ENCODE data around the gene ASCL3.
"Not testable (repeated sequence)": the region's sequence is repeated elsewhere in the genome, so short reads cannot be mapped to it uniquely, and the experiment has no call there.

The ASCL3 gene

GRCh38 chr11:8905528-8906165, 37.2 kb downstream of the ASCL3 start:
- TF ChIP-seq CTCF (conservative IDR thresholded peaks at IDR 0.05; ENCODE audit: low read length) (no peak), EZH2phosphoT487 (IDR thresholded peaks at IDR 0.05; ENCODE audit: borderline replicate concordance) (no peak)

GRCh38 chr11:8899119-8899753, 43.6 kb downstream of the ASCL3 start:
- Histone ChIP-seq H3K4me1 (ENCODE audit: insufficient read depth, low read length, poor library complexity, severe bottlenecking) (no peaks in the 10 kb centered on the region), H2AFZ (ENCODE audit: low read length) (no peak overlapping the region), H3K79me2 (ENCODE audit: insufficient read depth, low read length) (no peaks in the 10 kb centered on the region), H3K27me3 (ENCODE audit: insufficient read depth, low read length, poor library complexity, severe bottlenecking) (no peaks in the 10 kb centered on the region), H3K9me3 (ENCODE audit: insufficient read depth, low read depth, low read length) (peaks cover 9% of the 10 kb centered on the region), H3F3A (ENCODE audit: low read depth) (no peaks in the 10 kb centered on the region), H3K36me3 (ENCODE audit: insufficient read depth, low read length) (no peaks in the 10 kb centered on the region), H3K4me3 (ENCODE audit: low read length, poor library complexity, severe bottlenecking) (no peak overlapping the region), H4K20me1 (ENCODE audit: insufficient read depth, low read length, poor library complexity, severe bottlenecking) (no peaks in the 10 kb centered on the region), H3K4me2 (ENCODE audit: low read depth, low read length, poor library complexity, severe bottlenecking) (no peak overlapping the region), H3K9ac (ENCODE audit: low read depth, low read length, poor library complexity, severe bottlenecking) (no peak overlapping the region), H3K9me2 (replicated peaks; ENCODE audit: low read depth, low read length) (no peaks in the 10 kb centered on the region)
- TF ChIP-seq CTCF (conservative IDR thresholded peaks at IDR 0.05; ENCODE audit: low read length) (no peak), EZH2phosphoT487 (IDR thresholded peaks at IDR 0.05; ENCODE audit: borderline replicate concordance) (no peak)

More at GRCh38 chr11:8905528-8906165, 37.2 kb downstream of the ASCL3 start:
- Histone ChIP-seq H3K27me3 (ENCODE audit: insufficient read depth, low read length, poor library complexity, severe bottlenecking) (no peaks in the 10 kb centered on the region), H3K4me3 (ENCODE audit: low read length, poor library complexity, severe bottlenecking) (no peak overlapping the region), H3K9ac (ENCODE audit: low read depth, low read length, poor library complexity, severe bottlenecking) (no peak overlapping the region), H2AFZ (ENCODE audit: low read length) (no peak overlapping the region), H3K79me2 (ENCODE audit: insufficient read depth, low read length) (no peaks in the 10 kb centered on the region), H3F3A (ENCODE audit: low read depth) (no peaks in the 10 kb centered on the region), H3K4me1 (ENCODE audit: insufficient read depth, low read length, poor library complexity, severe bottlenecking) (peaks cover 6% of the 10 kb centered on the region), H3K4me2 (ENCODE audit: low read depth, low read length, poor library complexity, severe bottlenecking) (no peak overlapping the region), H3K9me3 (ENCODE audit: insufficient read depth, low read depth, low read length) (no peaks in the 10 kb centered on the region), H4K20me1 (ENCODE audit: insufficient read depth, low read length, poor library complexity, severe bottlenecking) (no peaks in the 10 kb centered on the region), H3K9me2 (replicated peaks; ENCODE audit: low read depth, low read length) (no peaks in the 10 kb centered on the region), H3K36me3 (ENCODE audit: insufficient read depth, low read length) (no peaks in the 10 kb centered on the region)

GRCh38 chr11:8891185-8891584, 51.6 kb downstream of the ASCL3 start:
- H4K20me1 ChIP-seq (ENCODE audit: insufficient read depth, low read length, poor library complexity, severe bottlenecking); H3K27me3 ChIP-seq (ENCODE audit: insufficient read depth, low read length, poor library complexity, severe bottlenecking); H3F3A ChIP-seq (ENCODE audit: low read depth); H2AFZ ChIP-seq (ENCODE audit: low read length); H3K9me2 ChIP-seq (replicated peaks; ENCODE audit: low read depth, low read length); H3K79me2 ChIP-seq (ENCODE audit: insufficient read depth, low read length); H3K4me1 ChIP-seq (ENCODE audit: insufficient read depth, low read length, poor library complexity, severe bottlenecking); H3K36me3 ChIP-seq (ENCODE audit: insufficient read depth, low read length); H3K9me3 ChIP-seq (ENCODE audit: insufficient read depth, low read depth, low read length); H3K4me3 ChIP-seq (ENCODE audit: low read length, poor library complexity, severe bottlenecking); H3K9ac ChIP-seq (ENCODE audit: low read depth, low read length, poor library complexity, severe bottlenecking); H3K4me2 ChIP-seq (ENCODE audit: low read depth, low read length, poor library complexity, severe bottlenecking): not testable (repeated sequence)
